SW 1271 (cell line): ENCODE data around the gene CBL.
"Not testable (repeated sequence)": the region's sequence is repeated elsewhere in the genome, so short reads cannot be mapped to it uniquely, and the experiment has no call there.

Source experiments
- DNase-seq, 2 experiments: peaks; one replicate each; lab custom pipeline; 2025; lab: John Stamatoyannopoulos, UW

CBL gene

GRCh38 chr11:119210050-119210449 is 3.9 kb downstream of the CBL start:
- no peak for DNase-seq

DNA sequence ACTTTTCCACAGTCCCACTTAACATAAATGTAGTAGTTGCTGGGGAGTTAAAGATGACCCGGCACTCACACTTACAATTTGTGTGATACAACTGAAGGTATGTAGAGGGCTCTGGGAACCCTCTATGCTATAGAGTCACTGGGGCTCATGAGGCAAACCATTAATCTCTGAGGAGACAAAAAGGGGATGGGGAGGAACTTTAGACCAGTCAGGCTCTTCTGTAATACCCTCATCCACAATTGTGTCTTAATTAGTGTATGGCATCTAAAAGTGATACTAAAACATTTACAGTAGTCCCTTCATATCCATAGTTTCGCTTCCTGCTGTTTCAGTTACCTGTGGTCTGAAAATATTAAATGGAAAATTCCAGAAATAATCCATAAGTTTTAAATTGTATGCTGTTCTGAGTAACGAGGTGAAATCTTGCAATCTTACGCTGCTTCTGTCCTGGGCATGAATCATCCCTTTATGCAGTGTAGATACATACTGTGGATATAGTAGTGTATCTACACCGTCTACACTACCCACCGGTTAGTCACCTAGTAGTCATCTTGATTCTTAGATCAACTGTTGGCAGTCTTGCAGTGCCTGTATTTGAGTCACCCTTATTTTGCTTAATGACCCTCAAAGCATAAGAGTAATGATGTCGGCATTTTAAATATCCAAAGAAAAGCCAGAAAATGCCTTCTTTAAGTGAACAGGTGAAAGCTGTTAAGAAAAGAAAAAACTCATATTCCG is 12.2 kb downstream of the CBL start:
- peak; percentile 68 to 90 for DNase-seq

- DNase-seq: peak in 1 of 2 experiments; percentile 22
Observed at GRCh38 chr11:119222308-119222707, 16.2 kb downstream of the CBL start.

DNA sequence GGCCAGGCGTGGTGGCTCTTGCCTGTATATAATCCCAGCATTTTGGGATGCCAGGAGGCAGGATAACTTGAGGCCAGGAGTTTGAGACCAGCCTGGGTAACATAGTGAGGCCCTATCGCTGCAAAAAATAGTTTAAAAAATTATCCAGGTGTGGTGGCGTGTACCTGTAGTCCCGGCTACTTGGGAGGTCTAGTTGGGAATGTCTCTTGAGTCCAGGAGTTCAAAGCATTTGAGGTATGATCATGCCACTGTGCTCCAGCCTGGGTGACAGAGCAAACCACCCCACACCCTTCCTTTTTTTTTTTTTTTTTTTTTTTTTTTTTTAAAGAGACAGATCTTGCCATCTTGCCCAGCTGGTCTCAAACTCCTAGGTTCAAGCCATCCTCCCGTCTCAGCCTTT is 16.8 kb downstream of the CBL start:
- DNase-seq: no peak

DNA sequence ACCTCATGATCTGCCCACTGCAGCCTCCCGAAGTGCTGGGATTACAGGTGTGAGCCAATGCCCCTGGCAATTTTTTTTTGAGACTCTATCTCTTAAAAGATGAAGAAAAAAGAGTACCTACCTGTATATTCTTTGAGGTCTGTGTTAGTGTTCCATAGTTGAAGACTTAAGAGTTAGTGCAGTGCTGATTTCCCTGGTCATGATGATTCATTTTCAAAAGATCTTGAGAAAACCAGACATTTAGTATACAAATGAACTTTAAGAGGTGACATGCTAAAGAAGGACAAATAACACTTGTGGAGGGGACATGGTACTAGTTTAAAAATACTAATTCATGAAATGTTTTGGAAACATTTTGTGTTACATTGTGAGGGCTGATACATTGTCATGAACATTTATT is 17.7 kb downstream of the CBL start:
- no peak for DNase-seq

DNA sequence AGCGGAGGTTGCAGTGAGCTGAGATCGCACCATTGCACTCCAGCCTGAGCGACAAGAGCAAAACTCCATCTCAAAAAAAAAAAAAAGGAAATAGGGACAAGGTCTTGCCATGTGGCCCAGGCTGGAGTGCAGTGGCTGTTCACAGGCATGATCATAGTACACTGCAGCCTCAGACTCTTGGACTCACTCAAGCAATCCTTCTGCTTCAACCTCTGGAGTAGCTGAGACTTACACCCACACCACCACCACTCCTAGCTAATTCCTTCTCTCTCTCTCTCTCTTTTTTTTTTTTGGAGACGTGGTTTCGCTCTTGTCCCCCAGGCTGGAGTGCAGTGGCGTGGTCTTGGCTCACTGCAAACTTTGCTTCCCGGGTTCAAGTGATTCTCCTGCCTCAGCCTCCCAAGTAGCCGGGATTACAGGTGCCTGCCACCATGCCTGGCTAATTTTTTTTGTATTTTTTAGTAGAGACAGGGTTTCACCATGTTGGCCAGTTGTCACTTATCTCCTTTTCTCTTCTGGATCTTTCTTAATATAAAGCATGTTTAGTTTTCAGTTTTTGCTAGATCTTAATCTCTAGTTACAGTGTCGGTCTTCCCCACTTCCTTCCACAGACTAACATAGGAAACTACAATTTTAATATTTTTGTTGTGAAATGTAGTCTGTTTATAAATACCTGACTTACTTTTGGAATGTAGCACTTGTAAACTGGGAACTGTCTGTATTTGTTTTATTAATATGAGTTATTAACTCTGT is 22.6 kb downstream of the CBL start:
- DNase-seq: not testable (repeated sequence)

DNA sequence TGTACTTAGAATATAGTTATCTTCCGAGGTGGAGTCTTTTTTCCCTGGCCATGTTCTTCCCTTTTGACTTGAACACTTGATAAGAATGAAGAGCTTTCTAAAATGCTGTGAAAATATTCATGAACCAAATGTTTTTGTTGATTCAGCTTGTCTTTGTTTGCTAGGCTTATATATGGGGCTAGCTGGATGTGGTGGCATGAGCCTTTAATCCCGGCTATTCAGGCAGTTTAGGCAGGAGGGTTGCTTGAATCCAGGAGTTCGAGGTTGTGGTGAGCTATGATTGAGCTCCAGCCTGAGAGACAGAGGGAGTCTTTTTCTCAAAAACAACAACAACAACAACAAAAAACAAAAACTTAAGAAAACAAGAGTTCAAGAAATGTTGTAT is 23.1 kb downstream of the CBL start:
- no peak for DNase-seq

DNA sequence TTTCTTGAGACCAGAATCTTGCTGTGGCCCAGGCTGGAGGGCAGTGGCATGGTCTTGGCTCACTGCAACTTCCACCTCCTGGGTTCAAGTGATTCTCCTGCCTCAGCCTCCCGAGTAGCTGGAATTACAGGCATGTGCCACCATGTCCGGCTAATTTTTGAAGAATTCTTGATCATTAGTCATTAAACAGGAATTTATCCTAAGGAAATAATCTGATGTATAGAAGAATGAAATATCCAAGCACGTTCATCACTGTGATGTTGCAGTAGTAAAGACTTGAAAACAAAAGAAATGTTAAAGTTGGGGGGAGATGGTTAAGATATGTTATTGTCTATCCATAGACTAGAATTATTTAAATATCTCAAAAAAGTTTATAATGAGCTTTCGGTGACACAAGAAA is 23.6 kb downstream of the CBL start:
- DNase-seq: no peak

- no peak for DNase-seq
Observed at GRCh38 chr11:119236490-119236889, 30.4 kb downstream of the CBL start.

DNA sequence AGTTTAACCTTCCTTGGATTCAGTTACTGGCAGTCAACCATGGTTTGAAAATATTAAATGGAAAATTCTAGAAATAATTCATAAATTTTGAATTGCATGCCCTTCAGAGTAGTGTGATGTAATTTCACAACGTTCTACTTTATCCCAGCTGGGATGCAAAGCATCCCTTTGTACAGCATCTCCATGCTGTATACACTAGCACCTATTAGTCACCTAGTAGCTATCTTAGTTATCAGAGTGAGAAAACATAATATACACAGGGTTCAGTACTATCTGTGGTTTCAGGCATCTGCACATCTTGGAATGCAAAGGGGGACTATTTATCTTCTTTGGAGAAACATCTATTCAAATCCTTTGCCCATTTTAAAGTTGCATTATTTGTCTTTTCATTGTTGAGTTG is 30.8 kb downstream of the CBL start:
- no peak for DNase-seq

- DNase-seq: no peak
Observed at GRCh38 chr11:119237515-119237914, 31.4 kb downstream of the CBL start.

- DNase-seq: no peak
Observed at GRCh38 chr11:119248750-119249670, 42.9 kb downstream of the CBL start.

GRCh38 chr11:119249671-119250010 is 43.5 kb downstream of the CBL start:
- no peak for DNase-seq

DNA sequence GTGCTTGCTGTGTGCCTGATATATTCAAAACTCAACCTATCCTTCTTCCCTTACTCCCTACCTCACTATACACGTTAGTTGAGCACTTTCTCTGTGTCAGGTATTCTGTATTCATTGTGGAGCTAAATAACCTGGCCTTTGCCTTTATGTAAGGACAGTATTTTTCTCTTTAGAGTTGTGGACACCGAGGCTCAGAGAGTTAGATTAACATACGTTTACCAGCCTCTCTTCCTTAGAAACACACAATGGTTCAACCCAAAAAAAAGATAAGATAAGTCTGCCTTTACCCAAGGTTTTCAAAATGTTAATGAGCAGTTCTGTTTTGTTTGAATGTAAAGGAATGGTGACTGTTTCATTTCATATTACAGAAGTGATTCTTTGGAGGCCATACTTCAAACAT is 45.0 kb downstream of the CBL start:
- no peak for DNase-seq

- DNase-seq: no peak
Observed at GRCh38 chr11:119254239-119254638, 48.1 kb downstream of the CBL start.

DNA sequence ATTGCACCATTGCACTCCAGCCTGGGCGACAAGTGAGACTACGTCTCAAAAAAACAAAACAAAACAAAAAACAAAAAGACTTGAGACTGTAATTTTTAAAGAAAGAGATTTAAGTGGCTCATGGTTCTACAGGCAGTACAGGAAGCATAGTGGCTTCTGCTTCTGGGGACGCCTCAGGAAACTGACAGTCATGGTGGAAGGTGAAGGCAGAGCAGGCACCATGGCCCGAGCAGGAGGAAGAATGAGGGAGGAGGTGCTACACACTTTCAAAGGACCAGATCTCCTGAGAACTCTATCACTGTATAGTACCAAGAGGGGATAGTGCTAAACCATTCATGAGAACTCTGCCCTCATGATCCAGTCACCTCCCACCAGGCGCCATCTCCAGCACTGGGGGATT is 52.0 kb downstream of the CBL start:
- no peak for DNase-seq

DNA sequence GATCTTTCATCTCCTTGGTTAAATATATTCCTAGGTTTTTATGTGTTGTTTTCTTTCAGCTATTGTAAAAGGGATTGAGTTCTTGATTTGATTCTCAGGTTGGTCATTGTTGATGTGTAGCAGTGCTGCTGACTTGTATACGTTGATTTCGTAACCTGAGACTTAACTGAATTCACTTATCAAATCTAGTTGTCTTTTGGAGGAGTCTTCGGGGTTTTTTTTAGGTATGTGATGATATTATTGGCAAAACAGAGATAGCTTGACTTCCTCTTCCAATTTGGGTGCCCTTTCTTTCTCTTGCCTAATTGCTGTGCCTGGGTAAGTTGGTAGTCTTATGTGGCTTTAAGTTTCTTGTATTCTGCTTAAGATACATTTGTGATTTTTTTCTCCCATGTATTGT is 52.8 kb downstream of the CBL start:
- DNase-seq: no peak

DNA sequence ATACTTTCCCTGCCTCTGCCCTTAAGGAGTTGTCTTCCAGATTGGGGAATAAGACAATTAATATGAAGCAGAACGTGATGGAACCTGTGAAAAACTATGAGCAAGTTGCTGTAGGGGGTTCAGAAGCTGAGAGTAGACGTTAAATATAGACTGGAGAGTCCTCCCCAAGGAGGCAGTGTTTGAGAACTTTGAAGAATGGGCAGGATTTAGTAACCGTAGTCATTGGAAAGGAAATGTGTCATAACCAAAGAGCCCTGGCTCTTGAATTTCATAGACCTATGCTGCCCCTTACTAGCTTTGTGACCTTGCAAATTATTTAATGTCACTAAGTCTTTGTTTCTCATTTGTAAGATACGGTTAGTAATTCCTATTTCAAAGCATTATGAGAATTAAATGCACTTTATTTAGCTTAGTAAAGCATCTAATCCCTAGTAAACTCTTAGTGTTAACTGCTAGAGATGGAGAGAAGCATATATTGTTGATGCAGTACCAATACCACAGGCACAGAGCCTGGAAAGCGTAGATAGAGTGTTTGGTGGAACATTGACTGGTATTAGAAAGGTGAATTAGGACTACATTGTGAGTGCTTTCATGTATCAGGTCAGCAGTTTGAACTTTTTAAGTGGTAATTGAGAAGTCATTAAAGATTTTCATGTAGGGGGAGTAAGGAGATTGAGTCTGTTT is 56.7 kb downstream of the CBL start:
- DNase-seq: peak; percentile 9 to 35

DNA sequence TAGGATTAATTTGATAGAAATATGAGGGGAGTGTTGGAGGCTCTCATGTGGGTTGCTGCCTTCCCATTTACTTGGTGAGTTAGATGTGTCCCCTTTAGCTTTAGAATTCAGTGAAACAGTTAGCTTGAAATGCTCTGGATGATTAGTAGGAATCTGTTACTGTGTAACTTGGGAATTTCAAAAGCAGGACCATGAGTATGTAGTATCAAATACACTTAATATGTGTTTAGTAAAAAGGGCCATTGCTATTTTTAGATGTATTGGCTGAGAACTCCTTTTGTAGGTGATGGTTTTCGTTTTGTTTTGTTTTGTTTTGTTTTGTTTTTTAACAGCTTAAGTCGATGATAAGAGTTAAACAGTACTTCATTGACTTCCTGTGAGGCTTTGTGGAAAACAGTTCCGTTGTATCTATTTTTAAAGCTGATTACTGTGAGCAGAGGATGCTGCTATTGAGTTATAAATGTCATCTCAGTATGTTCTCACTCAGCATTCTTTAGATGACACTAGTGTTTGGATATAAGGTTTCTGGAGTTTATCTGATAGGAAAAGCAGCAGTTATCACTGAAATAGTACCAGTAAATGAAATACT is 57.3 kb downstream of the CBL start:
- no peak for DNase-seq

GRCh38 chr11:119266063-119266462 is 59.9 kb downstream of the CBL start:
- DNase-seq: no peak

GRCh38 chr11:119266517-119267255 is 60.5 kb downstream of the CBL start:
- DNase-seq: no peak
